ENCODE results near the gene ARHGAP26.

- TF ChIP-seq CTCF (IDR thresholded peaks at IDR 0.05) (no peak), POLR2A (IDR thresholded peaks at IDR 0.05) (no peak)
Measured at GRCh38 chr5:142906863-142907671, 136.9 kb downstream of the ARHGAP26 start.
